HepG2 (cell line): Measurements from ENCODE around the gene ZNF17. TPM values are rescaled to one million over a fixed set of nuclear protein-coding genes. Genes with fewer than 3 reads are reported as not detected.

Experiments
- AGO2 ChIP-seq: fragments of 200-400 bp; formaldehyde crosslinking; optimal IDR thresholded peaks from 2 replicates; pipeline ENCODE3; 2017; ENCODE audit warnings: mild to moderate bottlenecking, low read depth, low read length, moderate library complexity
- ARID2 ChIP-seq: sonication (generic); formaldehyde crosslinking; IDR thresholded peaks from 2 replicates; pipeline ENCODE4 v1.8.1; 2022; ENCODE audit warnings: mild to moderate bottlenecking, missing genetic modification reagents, borderline replicate concordance
- EP300 ChIP-seq, 3 experiments: sonication (generic) in 1 of 3; formaldehyde crosslinking in 1 of 3; IDR thresholded peaks; 2 replicates each; pipeline versions ENCODE4 v1.5.1 to v1.6.1; 2011 to 2020; ENCODE audit warnings: low read depth in 2 of 3, low read length in 2 of 3, borderline replicate concordance in 1 of 3, improper control_type of control experiment in 1 of 3, mild to moderate bottlenecking in 1 of 3, missing genetic modification reagents in 1 of 3, moderate library complexity in 1 of 3
- FOXK1 ChIP-seq: sonication (generic); formaldehyde crosslinking; IDR thresholded peaks from 2 replicates; pipeline ENCODE4 v1.4.0; 2020; ENCODE audit warnings: low read depth, missing genetic modification reagents, borderline replicate concordance
- GTF2F1 ChIP-seq: fragments of 150-350 bp; IDR thresholded peaks from 2 replicates; pipeline ENCODE4 v1.6.1; 2014; ENCODE audit warnings: low read length
- HOXA7 ChIP-seq: sonication (generic); formaldehyde crosslinking; IDR thresholded peaks from 2 replicates; pipeline ENCODE4 v1.8.1; 2022; ENCODE audit warnings: mild to moderate bottlenecking, missing genetic modification reagents, moderate library complexity
- IRX3 ChIP-seq: sonication (generic); formaldehyde crosslinking; IDR thresholded peaks from 2 replicates; pipeline ENCODE4 v1.8.1; 2023; ENCODE audit warnings: mild to moderate bottlenecking, low read depth, missing genetic modification reagents, borderline replicate concordance
- MTA1 ChIP-seq: sonication (generic); formaldehyde crosslinking; IDR thresholded peaks from 2 replicates; pipeline ENCODE4 v1.4.0; 2020; ENCODE audit warnings: missing genetic modification reagents, mild to moderate bottlenecking, borderline replicate concordance
- POLR2AphosphoS5 ChIP-seq: IDR thresholded peaks from 2 replicates; pipeline ENCODE4 v1.6.1; 2012; ENCODE audit warnings: low read depth, low read length
- SMAD3 ChIP-seq: sonication (generic); formaldehyde crosslinking; IDR thresholded peaks from 2 replicates; pipeline ENCODE4 v1.4.0; 2020; ENCODE audit warnings: missing genetic modification reagents
- SMYD3 ChIP-seq: sonication (generic); formaldehyde crosslinking; IDR thresholded peaks from 2 replicates; pipeline ENCODE4 v1.8.1; 2023; ENCODE audit warnings: mild to moderate bottlenecking, missing genetic modification reagents
- ZBTB7B ChIP-seq: sonication (generic); formaldehyde crosslinking; IDR thresholded peaks from 2 replicates; pipeline ENCODE4 v1.4.0; 2020; ENCODE audit warnings: missing genetic modification reagents
- ZC3H13 ChIP-seq: sonication (generic); formaldehyde crosslinking; IDR thresholded peaks from 2 replicates; pipeline ENCODE4 v1.8.1; 2023; ENCODE audit warnings: mild to moderate bottlenecking, missing genetic modification reagents, moderate library complexity
- ZNF180 ChIP-seq: sonication (generic); formaldehyde crosslinking; IDR thresholded peaks from 2 replicates; pipeline ENCODE4 v1.4.0; 2020; ENCODE audit warnings: low read depth, missing genetic modification reagents, borderline replicate concordance
- ZNF225 ChIP-seq: sonication (generic); formaldehyde crosslinking; IDR thresholded peaks from 2 replicates; pipeline ENCODE4 v1.4.0; 2020; ENCODE audit warnings: mild to moderate bottlenecking, missing genetic modification reagents
- ZNF230 ChIP-seq: sonication (generic); formaldehyde crosslinking; IDR thresholded peaks from 2 replicates; pipeline ENCODE4 v1.4.0; 2020; ENCODE audit warnings: mild to moderate bottlenecking, missing genetic modification reagents
- polyA plus RNA-seq, 8 experiments: library from polyadenylated mRNA; depleted of rRNA in 3 of 8; stranded (reverse) in 7 of 8; unstranded in 1 of 8; fragments of >200 nt; fragmentation: Illumina TruSeq in 4 of 8; extraction: Trizol in 4 of 8; gene quantifications; 2 replicates each; pipeline versions ENCODE4 v1.2.1 to v1.2.3, GENCODE V29; 2011 to 2016; ENCODE audit warnings: low read depth in 4 of 8, missing spikeins in 1 of 8, mixed read lengths in 1 of 8; ENCODE audit not compliant: insufficient read depth in 1 of 8
- total RNA-seq, 5 experiments: library from RNA; depleted of rRNA; stranded (reverse); fragments of >200 nt; fragmentation: Illumina TruSeq; extraction: Trizol; gene quantifications; 2 replicates each; pipeline ENCODE4 v1.2.3, GENCODE V29; 2016; ENCODE audit warnings: low read depth in 1 of 5
- TF ChIP-seq, protein P1 (sequence below): sonication (generic); formaldehyde crosslinking; IDR thresholded peaks from 2 replicates; pipeline ENCODE4 v1.4.0; 2020; ENCODE audit warnings: missing genetic modification reagents, borderline replicate concordance
- TF ChIP-seq, protein P2 (sequence below): sonication (generic); formaldehyde crosslinking; IDR thresholded peaks from 2 replicates; pipeline ENCODE4 v1.5.1; 2020; ENCODE audit warnings: missing genetic modification reagents, mild to moderate bottlenecking, borderline replicate concordance
- TF ChIP-seq, protein P3 (sequence below): IDR thresholded peaks from 2 replicates; pipeline ENCODE4 v1.6.1; 2012; ENCODE audit warnings: inconsistent platforms
- TF ChIP-seq, protein P4 (sequence below): IDR thresholded peaks from 2 replicates; pipeline ENCODE4 v1.6.1; 2016; ENCODE audit warnings: missing biosample characterization, missing genetic modification reagents, low read depth

Gene ZNF17
- total and polyA plus RNA-seq, 2 of the 13 experiments (the other 11 are each of a cell fraction or from before 2014, with no cell fraction given), result 3.7 to 10.1 TPM

DNA sequence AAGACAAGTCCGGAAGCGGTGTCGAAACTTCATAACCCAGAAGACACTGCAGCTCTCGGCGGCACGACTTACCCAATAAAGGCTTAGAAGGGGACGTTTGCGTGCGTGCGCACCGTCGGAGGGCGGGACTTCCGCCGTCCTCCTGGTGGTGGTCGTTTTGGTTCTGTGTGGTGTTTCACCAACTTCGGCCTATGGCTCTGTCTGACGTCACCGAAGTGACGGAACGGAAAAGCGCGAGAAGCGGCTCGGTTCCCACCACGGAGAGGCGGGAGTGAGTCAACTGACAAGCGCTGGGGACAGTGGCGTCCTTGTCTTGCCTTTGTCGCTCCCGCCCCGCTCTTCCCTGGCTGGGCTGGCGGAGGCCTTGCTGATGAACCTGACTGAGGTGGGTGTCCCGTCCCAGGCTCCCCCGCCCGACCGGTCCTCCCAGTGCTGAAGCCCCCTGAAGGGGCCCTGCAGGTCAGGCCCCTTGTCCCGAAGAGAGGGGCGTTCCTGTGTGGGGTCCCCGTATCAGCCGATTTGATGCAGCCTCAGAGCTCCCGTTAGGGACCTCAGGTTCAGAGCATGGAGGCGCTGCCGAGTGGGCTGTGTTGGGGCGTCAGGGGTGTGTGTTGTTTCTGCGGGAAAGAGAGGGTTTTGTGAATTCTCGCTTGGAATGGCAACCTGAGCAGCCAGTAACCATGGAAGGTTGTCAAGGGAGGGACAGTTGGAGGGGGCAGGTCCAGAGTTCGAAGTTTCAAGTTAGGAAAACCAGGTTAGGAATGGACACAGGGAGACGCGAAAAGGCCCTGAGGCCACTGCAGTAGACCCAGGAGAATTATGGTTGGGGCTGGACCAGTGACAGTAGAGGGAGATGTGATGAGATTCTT, 21.0 kb upstream of the ZNF17 start, which contains the start of gene ZNF548 (continued):
- TF ChIP-seq, protein P1, sequence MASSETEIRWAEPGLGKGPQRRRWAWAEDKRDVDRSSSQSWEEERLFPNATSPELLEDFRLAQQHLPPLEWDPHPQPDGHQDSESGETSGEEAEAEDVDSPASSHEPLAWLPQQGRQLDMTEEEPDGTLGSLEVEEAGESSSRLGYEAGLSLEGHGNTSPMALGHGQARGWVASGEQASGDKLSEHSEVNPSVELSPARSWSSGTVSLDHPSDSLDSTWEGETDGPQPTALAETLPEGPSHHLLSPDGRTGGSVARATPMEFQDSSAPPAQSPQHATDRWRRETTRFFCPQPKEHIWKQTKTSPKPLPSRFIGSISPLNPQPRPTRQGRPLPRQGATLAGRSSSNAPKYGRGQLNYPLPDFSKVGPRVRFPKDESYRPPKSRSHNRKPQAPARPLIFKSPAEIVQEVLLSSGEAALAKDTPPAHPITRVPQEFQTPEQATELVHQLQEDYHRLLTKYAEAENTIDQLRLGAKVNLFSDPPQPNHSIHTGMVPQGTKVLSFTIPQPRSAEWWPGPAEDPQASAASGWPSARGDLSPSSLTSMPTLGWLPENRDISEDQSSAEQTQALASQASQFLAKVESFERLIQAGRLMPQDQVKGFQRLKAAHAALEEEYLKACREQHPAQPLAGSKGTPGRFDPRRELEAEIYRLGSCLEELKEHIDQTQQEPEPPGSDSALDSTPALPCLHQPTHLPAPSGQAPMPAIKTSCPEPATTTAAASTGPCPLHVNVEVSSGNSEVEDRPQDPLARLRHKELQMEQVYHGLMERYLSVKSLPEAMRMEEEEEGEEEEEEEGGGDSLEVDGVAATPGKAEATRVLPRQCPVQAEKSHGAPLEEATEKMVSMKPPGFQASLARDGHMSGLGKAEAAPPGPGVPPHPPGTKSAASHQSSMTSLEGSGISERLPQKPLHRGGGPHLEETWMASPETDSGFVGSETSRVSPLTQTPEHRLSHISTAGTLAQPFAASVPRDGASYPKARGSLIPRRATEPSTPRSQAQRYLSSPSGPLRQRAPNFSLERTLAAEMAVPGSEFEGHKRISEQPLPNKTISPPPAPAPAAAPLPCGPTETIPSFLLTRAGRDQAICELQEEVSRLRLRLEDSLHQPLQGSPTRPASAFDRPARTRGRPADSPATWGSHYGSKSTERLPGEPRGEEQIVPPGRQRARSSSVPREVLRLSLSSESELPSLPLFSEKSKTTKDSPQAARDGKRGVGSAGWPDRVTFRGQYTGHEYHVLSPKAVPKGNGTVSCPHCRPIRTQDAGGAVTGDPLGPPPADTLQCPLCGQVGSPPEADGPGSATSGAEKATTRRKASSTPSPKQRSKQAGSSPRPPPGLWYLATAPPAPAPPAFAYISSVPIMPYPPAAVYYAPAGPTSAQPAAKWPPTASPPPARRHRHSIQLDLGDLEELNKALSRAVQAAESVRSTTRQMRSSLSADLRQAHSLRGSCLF, result no peak
- TF ChIP-seq HOXA7 (CRISPR knock-in tag) (no peak), ZC3H13 (CRISPR knock-in tag) (peak; percentile 67; the same call in 1 of the 2 replicates), SMYD3 (peak; percentile 42; the same call in 1 of the 2 replicates), ZBTB7B (peak; percentile 81; the same call in 1 of the 2 replicates), GTF2F1 (peak; percentile 8; the same call in 1 of the 2 replicates), POLR2AphosphoS5 (peak; percentile 51), EP300 (IDR thresholded peaks at IDR 0.05; ENCODE audit: low read depth in 2 of 2, low read length in 2 of 2) (0 out of 4 replicates have a peak, but pooled peaks have one; percentile 6 to 9), EP300 (CRISPR knock-in tag; IDR thresholded peaks at IDR 0.05; ENCODE audit: borderline replicate concordance) (0 out of 2 replicates have a peak, but pooled peaks have one; percentile 17), MTA1 (CRISPR knock-in tag) (peak; percentile 80; the same call in 1 of the 2 replicates), IRX3 (CRISPR knock-in tag) (peak; percentile 66; the same call in 1 of the 2 replicates), ZNF230 (peak; percentile 18; the same call in 1 of the 2 replicates), ARID2 (0 out of 2 replicates have a peak, but pooled peaks have one; percentile 29), FOXK1 (CRISPR knock-in tag) (peak; percentile 89; the same call in 1 of the 2 replicates), ZNF225 (CRISPR knock-in tag) (peak; percentile 47; the same call in 1 of the 2 replicates), AGO2 (peak; percentile 65), ZNF180 (CRISPR knock-in tag) (no peak), SMAD3 (CRISPR knock-in tag) (peak; percentile 23; the same call in 1 of the 2 replicates)
- TF ChIP-seq, protein P2, sequence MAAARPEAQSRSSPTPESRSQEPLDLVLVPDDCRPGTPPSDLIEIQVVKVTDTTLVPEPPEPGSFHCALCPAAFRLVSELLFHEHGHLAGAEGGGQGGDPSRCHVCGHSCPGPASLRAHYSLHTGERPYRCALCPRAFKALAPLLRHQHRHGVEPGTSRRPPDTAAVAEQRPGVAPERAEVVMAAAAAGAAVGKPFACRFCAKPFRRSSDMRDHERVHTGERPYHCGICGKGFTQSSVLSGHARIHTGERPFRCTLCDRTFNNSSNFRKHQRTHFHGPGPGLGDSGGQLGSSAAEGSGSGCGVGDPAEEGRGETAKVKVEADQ, result no peak; the same call in 1 of the 2 replicates
- TF ChIP-seq, protein P3, sequence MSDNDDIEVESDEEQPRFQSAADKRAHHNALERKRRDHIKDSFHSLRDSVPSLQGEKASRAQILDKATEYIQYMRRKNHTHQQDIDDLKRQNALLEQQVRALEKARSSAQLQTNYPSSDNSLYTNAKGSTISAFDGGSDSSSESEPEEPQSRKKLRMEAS, result peak; percentile 17; the same call in 1 of the 2 replicates
- TF ChIP-seq, protein P4, sequence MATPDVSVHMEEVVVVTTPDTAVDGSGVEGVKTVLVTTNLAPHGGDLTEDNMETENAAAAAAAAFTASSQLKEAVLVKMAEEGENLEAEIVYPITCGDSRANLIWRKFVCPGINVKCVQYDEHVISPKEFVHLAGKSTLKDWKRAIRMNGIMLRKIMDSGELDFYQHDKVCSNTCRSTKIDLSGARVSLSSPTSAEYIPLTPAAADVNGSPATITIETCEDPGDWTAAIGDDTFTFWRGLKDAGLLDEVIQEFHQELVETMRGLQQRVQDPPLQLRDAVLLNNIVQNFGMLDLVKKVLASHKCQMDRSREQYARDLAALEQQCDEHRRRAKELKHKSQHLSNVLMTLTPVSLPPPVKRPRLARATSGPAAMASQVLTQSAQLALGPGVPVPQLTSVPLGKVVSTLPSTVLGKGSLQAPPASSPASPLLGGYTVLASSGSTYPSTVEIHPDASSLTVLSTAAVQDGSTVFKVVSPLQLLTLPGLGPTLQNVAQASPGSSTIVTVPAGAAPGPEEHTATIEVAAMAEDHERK (CRISPR knock-in tag), result peak; percentile 99
